Putamen (tissue), 1 donor: ENCODE measurements around the gene CTIF.

ENCODE experiments used
- DNase-seq: peaks from one replicate; pipeline ENCODE4 v3.0.0-alpha.2; 2016; ENCODE audit warnings: low spot score

CTIF gene

DNA sequence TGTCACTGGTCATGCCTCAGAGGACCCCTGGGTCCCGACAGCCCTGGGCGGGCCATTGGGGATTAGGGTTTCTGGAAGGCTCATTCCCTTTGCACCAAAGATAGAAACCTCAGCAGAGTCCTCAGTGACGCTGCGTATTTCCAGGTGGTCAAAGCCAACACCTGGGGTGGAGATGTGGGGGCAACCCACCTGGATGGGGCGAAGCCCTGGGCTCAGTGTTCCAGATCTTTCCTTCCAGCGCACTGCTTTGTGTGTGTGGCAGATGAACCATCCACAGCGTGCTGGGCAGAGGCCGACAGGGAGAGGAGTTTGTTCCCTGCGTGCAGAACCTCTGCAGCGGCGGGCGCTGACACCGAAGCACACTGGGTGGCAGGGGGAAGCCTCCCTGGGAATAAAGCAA, 143.9 kb downstream of the CTIF start:
- no peak for DNase-seq

- DNase-seq: no peak
Observed at GRCh38 chr18:48683197-48683596, 144.4 kb downstream of the CTIF start.

GRCh38 chr18:48683661-48684060, 144.8 kb downstream of the CTIF start:
- DNase-seq: no peak

- DNase-seq: no peak
Observed at GRCh38 chr18:48687346-48688042, 148.7 kb downstream of the CTIF start.

GRCh38 chr18:48688961-48689360, 150.1 kb downstream of the CTIF start:
- DNase-seq: no peak

GRCh38 chr18:48689548-48689947, 150.7 kb downstream of the CTIF start:
- DNase-seq: no peak

DNA sequence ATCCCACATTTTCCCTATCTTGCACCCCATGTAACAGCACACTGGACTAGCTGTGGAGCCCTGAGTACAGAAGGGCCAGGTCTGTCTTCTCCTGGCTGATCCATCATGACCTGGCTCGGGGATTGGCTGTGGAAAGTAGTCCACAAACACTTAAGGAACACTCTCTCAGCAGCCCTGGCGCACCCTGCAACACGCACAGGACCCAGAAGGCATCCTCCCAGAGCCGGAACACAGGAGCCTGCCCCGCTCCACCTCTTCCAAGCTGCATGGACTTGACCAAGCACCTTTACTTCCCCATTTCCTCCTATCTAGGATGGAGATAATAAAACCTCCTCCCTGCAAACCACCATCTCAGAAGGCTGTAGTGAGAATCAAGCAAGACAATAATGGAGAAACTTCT, 151.7 kb downstream of the CTIF start:
- no peak for DNase-seq

GRCh38 chr18:48693006-48693405, 154.2 kb downstream of the CTIF start:
- DNase-seq: no peak

DNA sequence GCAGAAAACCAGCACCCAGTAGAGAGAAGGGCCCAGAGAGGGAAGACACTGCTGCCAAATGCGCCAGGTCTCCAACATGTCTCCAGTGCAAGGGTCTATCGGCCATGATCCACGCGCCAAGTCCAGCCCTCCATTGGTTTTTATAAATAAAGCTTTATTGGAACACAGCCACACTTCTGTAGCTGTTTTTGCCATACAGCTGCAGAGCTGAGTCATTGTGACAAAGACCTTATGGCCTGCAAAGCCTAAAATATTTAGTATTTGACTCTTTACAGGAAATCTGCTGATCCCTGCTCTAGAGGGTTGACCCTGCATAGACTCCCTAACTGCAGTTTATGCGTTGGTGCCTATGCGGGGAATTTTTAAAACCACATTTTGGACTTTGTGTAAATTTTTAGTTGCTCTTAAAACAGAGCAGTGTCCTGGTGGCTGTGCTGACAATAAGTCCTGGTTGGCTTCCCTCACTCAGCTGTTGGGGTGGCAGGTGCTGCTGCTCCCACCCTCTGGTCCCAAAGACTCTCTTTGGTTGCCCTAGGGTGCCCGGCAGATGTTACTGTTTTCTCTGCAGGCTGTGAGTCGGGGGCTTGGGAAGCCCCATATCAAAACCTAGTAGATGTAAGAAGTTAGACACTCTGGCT, 154.9 kb downstream of the CTIF start:
- no peak for DNase-seq

- no peak for DNase-seq
Observed at GRCh38 chr18:48694295-48694694, 155.5 kb downstream of the CTIF start.

DNA sequence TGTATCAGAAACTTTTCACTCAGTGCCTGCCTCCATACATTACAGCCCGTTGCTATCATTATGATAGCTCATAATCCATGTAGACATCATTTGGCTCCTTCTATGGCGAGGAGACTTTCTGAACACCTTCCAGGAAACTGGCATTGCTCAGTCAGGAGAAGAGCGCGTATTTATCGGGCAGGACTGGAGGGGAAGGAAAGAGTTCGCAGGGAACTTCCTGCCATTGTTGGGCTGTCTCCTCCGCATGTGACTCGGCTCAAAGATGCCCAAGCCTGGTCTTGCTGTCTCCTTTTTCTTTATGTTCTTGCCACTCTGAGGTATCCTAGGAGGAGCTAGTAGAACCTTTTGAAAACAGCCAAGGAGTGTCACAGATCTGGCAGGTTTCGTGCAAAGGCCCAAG, 156.8 kb downstream of the CTIF start:
- DNase-seq: no peak

GRCh38 chr18:48696218-48696617, 157.4 kb downstream of the CTIF start:
- no peak for DNase-seq

- no peak for DNase-seq
Observed at GRCh38 chr18:48697441-48697840, 158.6 kb downstream of the CTIF start.

GRCh38 chr18:48698707-48699106, 159.9 kb downstream of the CTIF start:
- DNase-seq: no peak

DNA sequence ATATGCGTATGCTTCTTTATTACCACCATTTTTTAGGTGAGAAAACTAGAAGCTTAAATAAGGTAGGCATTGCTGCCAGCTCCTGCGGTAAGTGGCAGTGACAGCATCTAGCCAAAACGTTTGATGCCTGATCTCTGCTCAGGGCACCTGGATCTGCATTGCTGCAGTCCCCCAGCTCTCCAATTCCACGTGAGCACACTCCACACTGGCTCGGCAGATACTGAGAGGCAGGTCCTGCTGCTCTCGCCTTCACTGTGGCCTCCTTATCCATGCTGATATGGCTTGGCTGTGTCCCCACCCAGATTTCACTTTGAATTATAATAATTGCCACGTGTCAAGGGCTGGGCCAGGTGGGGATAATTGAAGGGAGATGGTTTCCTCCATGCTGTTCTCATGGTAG, 160.9 kb downstream of the CTIF start:
- no peak for DNase-seq

- DNase-seq: no peak
Observed at GRCh38 chr18:48700446-48700845, 161.6 kb downstream of the CTIF start.

- no peak for DNase-seq
Observed at GRCh38 chr18:48702346-48703027, 163.7 kb downstream of the CTIF start.

- DNase-seq: no peak
Observed at GRCh38 chr18:48703028-48703386, 164.2 kb downstream of the CTIF start.

DNA sequence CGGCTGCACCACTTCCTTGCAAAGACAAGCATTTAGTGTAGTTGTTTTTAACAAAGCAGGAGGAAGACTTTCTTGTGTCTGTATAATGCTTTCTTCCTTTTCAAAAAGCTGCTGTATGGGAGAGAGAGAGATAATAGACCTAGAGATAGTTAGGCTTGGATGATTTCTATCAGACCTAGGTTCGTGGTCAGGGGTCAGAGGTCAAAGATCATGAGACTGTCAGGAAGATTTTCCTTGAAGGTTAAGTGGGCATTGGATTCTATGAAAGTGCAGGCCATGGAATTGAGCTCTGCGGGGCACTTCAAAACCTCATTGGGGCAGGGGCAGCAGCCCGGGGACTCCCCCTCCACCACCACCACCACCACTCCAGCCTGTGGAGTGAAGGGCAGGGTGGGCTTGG, 164.6 kb downstream of the CTIF start:
- no peak for DNase-seq

GRCh38 chr18:48705043-48705442, 166.2 kb downstream of the CTIF start:
- no peak for DNase-seq

DNA sequence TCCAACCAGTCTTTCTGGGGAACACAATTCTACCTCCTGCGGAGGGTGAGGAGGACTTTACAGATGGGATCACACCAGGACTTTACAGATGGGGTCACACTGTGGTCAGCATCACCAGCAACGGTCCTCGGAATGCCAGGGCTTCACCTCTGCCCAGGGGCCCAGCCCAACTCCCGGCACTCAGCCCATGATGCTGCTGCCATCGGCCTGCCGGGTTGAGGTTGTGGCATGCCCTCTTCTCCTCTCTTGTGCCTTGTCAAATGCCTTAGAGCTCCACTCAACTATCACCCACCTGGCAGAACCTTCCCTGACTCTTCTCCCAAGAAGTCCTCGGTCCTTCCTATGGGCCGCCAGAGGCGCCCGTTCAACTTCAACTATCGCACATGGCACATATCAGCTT, 166.7 kb downstream of the CTIF start:
- no peak for DNase-seq

DNA sequence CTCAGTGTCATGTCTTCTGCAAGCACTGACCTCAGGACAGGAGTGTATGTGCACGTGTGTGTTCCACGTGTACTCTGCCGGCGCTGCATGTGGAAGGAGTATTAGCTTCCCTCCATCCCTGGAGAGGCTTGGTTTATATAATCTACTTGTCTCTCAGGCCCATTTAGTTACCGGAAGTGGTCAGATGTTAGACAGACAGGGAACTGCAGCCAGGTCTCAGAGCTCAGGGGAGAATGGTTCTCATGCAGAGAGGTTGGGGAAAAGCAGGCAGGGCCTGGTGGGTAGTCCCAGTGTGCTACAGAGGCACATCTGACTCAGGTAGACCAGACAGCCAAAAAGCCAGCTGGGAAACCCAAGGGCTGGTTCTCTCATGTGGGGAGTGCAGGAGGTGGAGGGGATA, 167.9 kb downstream of the CTIF start:
- DNase-seq: no peak

DNA sequence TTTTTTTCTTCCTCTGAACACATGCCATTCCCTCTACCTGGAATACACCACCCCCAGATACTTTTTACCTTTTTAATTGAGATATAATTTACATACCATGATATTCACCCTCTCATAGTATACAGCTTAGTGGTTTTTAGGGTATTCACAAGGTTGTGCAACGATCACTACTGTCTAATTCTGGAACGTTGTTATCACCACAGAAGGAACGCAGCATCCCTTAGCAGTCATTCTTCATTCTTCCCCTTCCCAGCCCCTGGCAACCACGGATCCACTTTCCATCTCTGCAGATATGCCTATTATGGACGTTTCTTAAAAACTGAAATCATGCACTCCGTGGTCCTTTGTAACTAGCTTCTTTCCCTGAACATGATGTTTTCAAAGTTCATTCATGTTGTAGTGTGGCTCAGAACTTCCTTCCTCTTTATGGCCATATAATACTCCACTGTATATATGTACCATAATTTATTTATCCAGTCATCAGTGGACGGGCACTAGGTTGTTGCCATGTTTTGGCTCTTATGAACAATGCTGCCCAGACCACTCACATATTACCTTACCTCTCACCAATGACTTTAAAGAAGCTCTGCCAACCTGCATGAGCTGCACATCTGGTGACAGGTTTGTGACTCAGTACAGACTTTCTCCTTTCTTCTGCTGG, 168.9 kb downstream of the CTIF start:
- DNase-seq: no peak
